MCF 10A (cell line): ENCODE results near the gene CLDN20. TPM values are rescaled to one million over a fixed set of nuclear protein-coding genes. Genes with fewer than 3 reads are reported as not detected.
A peak's percentile ranks its signal among the peaks of the same experiment; 100 is the strongest.

Experiments used
- BruUV-seq: library from RNA; stranded (reverse); fragments of 400-500 nt; replicated peaks from 2 replicates; lab custom pipeline; 2021; lab: Mats Ljungman, UMichigan
- CTCF ChIA-PET: fragments of 300-600 bp; sonication (Branson Sonifier 250); formaldehyde crosslinking; extraction: SDS; loops from one replicate; lab custom pipeline; 2021; ENCODE audit warnings: antibody characterized with exemption, inconsistent platforms; lab: Yijun Ruan, JAX
- POLR2A ChIA-PET: fragments of 300-600, 350-650 bp; sonication (Branson Sonifier 250); formaldehyde crosslinking; extraction: SDS; loops from one replicate; lab custom pipeline; 2020; ENCODE audit warnings: antibody characterized with exemption, inconsistent platforms; lab: Yijun Ruan, JAX
- DNase-seq: peaks from one replicate; pipeline ENCODE4 v3.0.0-alpha.2; 2018; ENCODE audit not compliant: unreplicated experiment
- H3K27ac Mint-ChIP-seq: one replicate; pipeline ENCODE4 v1.8.0; 2022; ENCODE audit warnings: mild to moderate bottlenecking, low read depth, mixed read lengths; ENCODE audit not compliant: unreplicated experiment
- H3K27me3 Mint-ChIP-seq: one replicate; pipeline ENCODE4 v1.8.0; 2022; ENCODE audit warnings: mixed read lengths; ENCODE audit not compliant: insufficient read depth, unreplicated experiment
- H3K36me3 Mint-ChIP-seq: one replicate; pipeline ENCODE4 v1.8.0; 2022; ENCODE audit warnings: mild to moderate bottlenecking, moderate library complexity, mixed read lengths; ENCODE audit not compliant: insufficient read depth, unreplicated experiment
- H3K4me1 Mint-ChIP-seq: one replicate; pipeline ENCODE4 v1.8.0; 2022; ENCODE audit warnings: mixed read lengths; ENCODE audit not compliant: insufficient read depth, unreplicated experiment
- H3K4me3 Mint-ChIP-seq: one replicate; pipeline ENCODE4 v1.8.0; 2022; ENCODE audit warnings: mild to moderate bottlenecking, moderate library complexity, mixed read lengths; ENCODE audit not compliant: unreplicated experiment
- H3K9me3 Mint-ChIP-seq: one replicate; pipeline ENCODE4 v1.8.0; 2022; ENCODE audit warnings: mixed read lengths; ENCODE audit not compliant: unreplicated experiment
- intact Hi-C: fragments of 100-400 bp; cut with micrococcal nuclease; formaldehyde crosslinking; loops from 2 replicates; pipeline ENCODE4 v1.14.1; 2022
- total RNA-seq: library from RNA; stranded (reverse); gene quantifications from 2 replicates; pipeline ENCODE4 v1.2.3, GENCODE V29; 2022
- TF ChIP-seq, protein P1 (sequence below): fragments of 200-600 bp; IDR thresholded peaks from one replicate; pipeline ENCODE4 v1.8.0; 2022; ENCODE audit warnings: antibody characterized with exemption, mild to moderate bottlenecking; ENCODE audit not compliant: unreplicated experiment

The CLDN20 gene
- total RNA-seq, 1 experiment from 2014 or later, result not detected

DNA sequence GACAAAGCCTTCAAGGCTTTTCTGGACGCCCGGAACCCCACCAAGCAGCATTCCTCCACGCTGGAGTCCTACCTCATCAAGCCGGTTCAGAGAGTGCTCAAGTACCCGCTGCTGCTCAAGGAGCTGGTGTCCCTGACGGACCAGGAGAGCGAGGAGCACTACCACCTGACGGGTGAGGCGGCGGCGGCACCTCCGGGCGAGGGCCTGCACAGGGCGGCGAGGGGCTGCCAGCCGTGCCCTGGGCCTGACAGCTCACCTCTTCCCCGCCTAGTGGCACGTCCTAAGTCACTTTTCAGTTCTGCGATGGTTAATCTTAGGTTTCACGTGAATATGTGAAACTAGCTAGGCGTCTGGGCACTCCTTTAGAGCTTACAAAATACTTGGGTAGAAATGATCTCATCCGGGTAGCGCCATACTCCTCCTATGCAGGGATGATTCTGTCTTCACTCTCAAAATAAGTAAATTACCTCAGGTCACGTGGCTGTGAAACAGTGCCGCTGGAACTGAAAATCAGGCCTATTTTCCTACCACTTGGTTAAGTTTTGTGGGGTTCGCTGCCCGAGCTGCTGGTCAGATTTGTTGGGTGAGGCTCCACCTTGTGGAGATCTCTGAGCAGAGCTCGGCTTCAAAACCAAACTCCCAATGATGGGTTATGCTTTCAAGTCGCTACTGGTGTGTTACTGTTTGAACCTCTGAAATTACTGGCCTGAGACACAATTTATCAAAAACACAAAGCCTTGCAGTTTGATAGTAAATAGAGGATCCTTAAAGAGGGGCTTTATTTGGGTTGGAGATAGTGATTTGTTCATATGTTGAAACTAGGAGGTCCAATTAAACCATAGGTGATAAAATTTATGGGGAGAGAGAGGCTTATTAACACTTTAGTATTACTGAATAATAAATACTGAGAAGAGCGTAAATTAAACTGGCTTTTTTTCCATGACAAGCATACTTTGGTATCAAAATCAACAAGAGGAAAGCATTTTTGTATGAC lies 15.5 kb upstream of the CLDN20 start:
- Mint-ChIP-seq H3K4me3 (no peak overlapping the region), H3K9me3 (no peaks in the 10 kb centered on the region), H3K27ac (peak overlapping the region; percentile 71), H3K36me3 (peaks cover 14% of the 10 kb centered on the region), H3K27me3 (no peaks in the 10 kb centered on the region), H3K4me1 (no peaks in the 10 kb centered on the region)
- POLR2A ChIA-PET, result interaction anchor here (1.3 kb wide), 3 partner anchors 46 to 71 kb away, joined by 3 to 15 read pairs (median 6); no protein-coding TSS in a partner anchor
- DNase-seq, result peak; percentile 54
- no TSS peak for BruUV-seq
- intact Hi-C loops, result loop anchor here (1.0 to 5.0 kb wide), 3 partner anchors 71 to 571 kb away; no protein-coding TSS in a partner anchor
- TF ChIP-seq, protein P1, sequence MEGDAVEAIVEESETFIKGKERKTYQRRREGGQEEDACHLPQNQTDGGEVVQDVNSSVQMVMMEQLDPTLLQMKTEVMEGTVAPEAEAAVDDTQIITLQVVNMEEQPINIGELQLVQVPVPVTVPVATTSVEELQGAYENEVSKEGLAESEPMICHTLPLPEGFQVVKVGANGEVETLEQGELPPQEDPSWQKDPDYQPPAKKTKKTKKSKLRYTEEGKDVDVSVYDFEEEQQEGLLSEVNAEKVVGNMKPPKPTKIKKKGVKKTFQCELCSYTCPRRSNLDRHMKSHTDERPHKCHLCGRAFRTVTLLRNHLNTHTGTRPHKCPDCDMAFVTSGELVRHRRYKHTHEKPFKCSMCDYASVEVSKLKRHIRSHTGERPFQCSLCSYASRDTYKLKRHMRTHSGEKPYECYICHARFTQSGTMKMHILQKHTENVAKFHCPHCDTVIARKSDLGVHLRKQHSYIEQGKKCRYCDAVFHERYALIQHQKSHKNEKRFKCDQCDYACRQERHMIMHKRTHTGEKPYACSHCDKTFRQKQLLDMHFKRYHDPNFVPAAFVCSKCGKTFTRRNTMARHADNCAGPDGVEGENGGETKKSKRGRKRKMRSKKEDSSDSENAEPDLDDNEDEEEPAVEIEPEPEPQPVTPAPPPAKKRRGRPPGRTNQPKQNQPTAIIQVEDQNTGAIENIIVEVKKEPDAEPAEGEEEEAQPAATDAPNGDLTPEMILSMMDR, result peak; percentile 62
- CTCF ChIA-PET, result interaction anchor here (0.5 to 3.9 kb wide), 27 partner anchors 8 to 573 kb away, joined by 3 to 54 read pairs (median 5); no protein-coding TSS in a partner anchor

GRCh38 chr6:155250701-155251381 lies 13.0 kb upstream of the CLDN20 start:
- no TSS peak for BruUV-seq
- Mint-ChIP-seq H3K27me3 (no peaks in the 10 kb centered on the region), H3K4me3 (no peak overlapping the region), H3K4me1 (no peaks in the 10 kb centered on the region), H3K9me3 (no peaks in the 10 kb centered on the region), H3K27ac (no peak overlapping the region), H3K36me3 (peaks cover 34% of the 10 kb centered on the region)
- ChIA-PET CTCF (interaction anchor here (0.7 to 3.0 kb wide), 10 partner anchors 11 to 1888 kb away, joined by 3 to 22 read pairs (median 4); no protein-coding TSS in a partner anchor), POLR2A (no interaction called here)
- no peak for DNase-seq
- TF ChIP-seq, protein P1, result no peak
- intact Hi-C loops, result no loop called here

DNA sequence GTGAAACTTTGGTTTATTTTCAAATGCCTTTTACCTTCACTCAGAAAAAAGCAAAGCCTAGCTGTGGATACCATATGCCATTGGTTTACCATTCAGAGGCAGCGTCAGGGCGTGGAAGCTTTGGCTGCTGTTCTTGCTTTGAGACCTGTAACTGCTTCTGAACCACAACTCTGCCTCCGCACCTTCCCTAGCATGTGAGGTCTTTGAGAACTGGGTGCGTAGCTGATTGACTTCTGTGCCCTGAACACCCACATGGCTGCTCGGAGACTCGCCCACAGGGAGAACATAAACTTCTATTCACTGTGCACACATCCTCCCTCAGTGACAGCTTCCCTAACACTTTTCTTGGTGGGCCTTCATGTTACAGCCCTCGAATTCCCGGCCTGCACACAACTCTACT lies 11.2 kb upstream of the CLDN20 start:
- BruUV-seq, result no TSS peak
- intact Hi-C loops, result no loop called here
- ChIA-PET POLR2A (no interaction called here), CTCF (interaction anchor here (1.1 to 3.0 kb wide), 3 partner anchors 75 to 325 kb away, joined by 3 to 22 read pairs (median 4); no protein-coding TSS in a partner anchor)
- TF ChIP-seq, protein P1, result no peak
- Mint-ChIP-seq H3K27ac (no peak overlapping the region), H3K4me1 (no peaks in the 10 kb centered on the region), H3K36me3 (peaks cover 51% of the 10 kb centered on the region), H3K9me3 (no peaks in the 10 kb centered on the region), H3K4me3 (no peak overlapping the region), H3K27me3 (no peaks in the 10 kb centered on the region)
- no peak for DNase-seq

- H3K27ac Mint-ChIP-seq, result no peak overlapping the region
- intact Hi-C loops, result no loop called here
- TF ChIP-seq, protein P1, result no peak
- ChIA-PET POLR2A (no interaction called here), CTCF (interaction anchor here (0.6 kb wide), 1 partner anchor 40 kb away, joined by 3 read pairs; no protein-coding TSS in a partner anchor)
- H3K4me3 Mint-ChIP-seq, result no peak overlapping the region
- BruUV-seq, result no TSS peak
- DNase-seq, result no peak
- peaks cover 51% of the 10 kb centered on the region for H3K36me3 Mint-ChIP-seq
- H3K9me3 Mint-ChIP-seq, result no peaks in the 10 kb centered on the region
- no peaks in the 10 kb centered on the region for H3K27me3 Mint-ChIP-seq
- H3K4me1 Mint-ChIP-seq, result no peaks in the 10 kb centered on the region
Observed at GRCh38 chr6:155253337-155253736, 10.5 kb upstream of the CLDN20 start.
